OCI-LY1 (cell line): ENCODE results near the gene GBP2.

Experiments used
- EZH2 ChIP-seq: fragments of 200-600 bp; sonication (generic), shearing (Covaris generic); IDR thresholded peaks from 2 replicates; pipeline ENCODE4 v1.8.0; 2017; ENCODE audit warnings: borderline replicate concordance, mixed run types, mild to moderate bottlenecking, antibody characterized with exemption, low read length, moderate library complexity, mixed read lengths
- TF ChIP-seq, protein P1 (sequence below): fragments of 200-600 bp; sonication (generic), shearing (Covaris generic); IDR thresholded peaks from 2 replicates; pipeline ENCODE4 v1.5.1; 2017; ENCODE audit warnings: mild to moderate bottlenecking, antibody characterized with exemption, low read length, moderate library complexity, mixed read lengths

DNA sequence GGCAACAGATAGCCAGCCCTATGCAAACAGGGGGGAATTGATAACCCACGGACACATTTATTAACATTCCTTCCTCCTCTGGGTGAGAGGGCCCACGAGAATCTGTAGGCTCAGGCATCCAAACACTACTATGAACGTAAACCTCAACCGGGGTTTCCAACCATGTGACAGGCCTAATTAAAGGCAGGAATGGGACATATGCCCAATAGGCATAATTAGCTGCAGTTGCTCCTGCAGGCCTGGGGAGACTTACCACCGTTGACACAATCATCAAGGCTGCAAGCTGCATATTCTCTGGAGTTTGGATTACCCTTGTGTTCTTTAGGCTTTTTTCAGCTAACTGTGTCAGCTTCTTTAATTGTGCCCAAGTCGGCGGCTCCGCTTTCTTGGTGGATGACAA, 38.7 kb downstream of the GBP2 start:
- TF ChIP-seq, protein P1, sequence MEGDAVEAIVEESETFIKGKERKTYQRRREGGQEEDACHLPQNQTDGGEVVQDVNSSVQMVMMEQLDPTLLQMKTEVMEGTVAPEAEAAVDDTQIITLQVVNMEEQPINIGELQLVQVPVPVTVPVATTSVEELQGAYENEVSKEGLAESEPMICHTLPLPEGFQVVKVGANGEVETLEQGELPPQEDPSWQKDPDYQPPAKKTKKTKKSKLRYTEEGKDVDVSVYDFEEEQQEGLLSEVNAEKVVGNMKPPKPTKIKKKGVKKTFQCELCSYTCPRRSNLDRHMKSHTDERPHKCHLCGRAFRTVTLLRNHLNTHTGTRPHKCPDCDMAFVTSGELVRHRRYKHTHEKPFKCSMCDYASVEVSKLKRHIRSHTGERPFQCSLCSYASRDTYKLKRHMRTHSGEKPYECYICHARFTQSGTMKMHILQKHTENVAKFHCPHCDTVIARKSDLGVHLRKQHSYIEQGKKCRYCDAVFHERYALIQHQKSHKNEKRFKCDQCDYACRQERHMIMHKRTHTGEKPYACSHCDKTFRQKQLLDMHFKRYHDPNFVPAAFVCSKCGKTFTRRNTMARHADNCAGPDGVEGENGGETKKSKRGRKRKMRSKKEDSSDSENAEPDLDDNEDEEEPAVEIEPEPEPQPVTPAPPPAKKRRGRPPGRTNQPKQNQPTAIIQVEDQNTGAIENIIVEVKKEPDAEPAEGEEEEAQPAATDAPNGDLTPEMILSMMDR, result no peak
- TF ChIP-seq EZH2, result no peak
